Measurements from ENCODE around the gene ACTL7A.

ACTL7A gene

DNA sequence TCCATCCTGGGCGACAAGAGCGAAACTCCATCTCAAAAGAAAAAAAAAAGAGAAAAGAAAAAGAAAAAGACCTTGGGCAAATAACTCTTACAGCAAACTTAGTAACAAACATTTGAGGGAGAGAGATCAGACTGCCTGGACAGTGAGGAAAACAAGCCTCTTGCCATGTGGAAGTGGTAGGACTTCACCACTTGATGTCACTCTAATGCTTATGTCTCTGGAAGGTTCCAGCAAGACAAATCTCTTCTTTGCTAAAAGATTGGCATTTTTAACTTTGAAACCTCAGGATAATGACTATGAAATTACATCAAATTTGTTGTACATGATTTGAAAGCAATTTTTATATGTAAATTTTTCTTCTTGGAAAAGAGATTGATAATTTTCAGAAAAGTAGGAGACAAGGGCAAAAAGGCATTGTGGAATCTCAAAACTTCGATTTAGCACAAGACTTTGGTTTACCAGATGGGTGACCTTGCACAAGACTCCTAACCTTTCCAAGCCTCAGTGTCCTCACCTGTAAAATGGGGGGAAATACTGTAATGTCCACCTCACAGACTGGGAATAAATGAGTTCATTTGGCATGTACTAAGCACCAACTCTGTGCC is 11.7 kb upstream of the ACTL7A start:
- DNase-seq (ENCODE audit: low read depth): peak; percentile 11

- DNase-seq (ENCODE audit: low read depth): no peak
These were observed 10.9 kb upstream of the ACTL7A start for GRCh38 chr9:108851138-108851537.

GRCh38 chr9:108852079-108852478 is 10.0 kb upstream of the ACTL7A start:
- no peak for DNase-seq (ENCODE audit: low read depth)

DNA sequence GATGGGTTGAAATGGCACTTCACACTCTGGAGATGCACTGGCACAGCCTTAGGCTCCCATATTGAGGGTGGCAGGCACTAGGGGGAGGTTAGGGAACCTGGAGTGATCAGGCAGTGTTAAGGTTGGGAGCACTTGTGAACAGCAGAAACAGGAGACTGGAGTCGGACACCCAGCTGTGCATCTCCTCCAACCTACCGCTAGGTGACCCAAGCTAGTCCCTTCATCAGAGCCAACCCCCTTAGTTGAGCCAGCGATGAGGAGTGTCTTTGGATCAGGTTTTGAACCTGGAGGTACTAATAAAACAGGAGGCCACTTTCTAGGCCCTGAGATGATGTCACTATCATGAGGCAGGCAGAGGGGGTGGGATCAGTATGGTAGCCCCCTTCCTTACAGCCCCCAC is 8.0 kb upstream of the ACTL7A start:
- DNase-seq (ENCODE audit: low read depth): no peak

DNA sequence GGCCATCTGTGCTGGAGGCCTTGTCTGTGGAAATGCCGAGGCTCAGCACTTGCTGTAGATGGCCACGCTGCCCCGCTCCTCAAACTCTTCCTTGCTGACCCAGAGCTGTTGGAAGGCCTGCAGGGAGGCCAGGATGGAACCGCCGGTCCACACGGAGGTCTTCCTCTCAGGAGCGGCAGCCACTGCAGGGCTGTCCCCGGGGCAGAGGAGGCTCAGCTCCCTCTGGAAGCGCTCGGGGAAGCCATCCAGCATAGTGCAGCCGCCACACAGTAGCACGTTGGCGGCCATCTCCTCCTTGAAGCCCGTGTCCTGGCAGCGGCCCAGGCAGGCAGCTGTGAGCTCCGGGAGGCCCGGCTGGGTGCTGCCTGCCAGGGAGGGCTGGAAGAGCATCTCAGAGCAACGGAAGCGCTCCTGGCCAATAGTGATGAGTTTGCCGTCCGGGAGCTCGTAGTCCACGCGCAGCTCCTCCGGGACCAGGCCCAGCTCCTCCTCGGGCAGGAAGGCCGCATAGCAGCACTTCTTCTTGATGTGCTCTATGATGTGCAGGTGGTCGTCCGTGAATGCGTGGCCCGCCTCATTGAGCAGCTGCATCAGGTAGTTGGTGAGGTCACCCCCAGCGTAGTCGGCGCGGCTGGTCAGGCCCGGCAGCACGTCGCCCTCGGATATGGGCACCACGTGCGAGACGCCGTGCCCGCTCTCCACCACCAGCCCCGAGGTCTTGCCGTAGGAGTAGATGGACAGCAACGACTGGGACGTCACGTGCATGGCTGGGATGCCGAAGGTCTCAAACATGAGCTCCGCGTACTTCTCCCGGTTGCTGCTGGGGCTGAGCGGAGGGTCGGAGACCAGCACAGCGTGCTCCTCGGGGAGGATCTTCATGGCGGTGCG is 7.2 kb upstream of the ACTL7A start:
- no peak for DNase-seq (ENCODE audit: low read depth)

DNA sequence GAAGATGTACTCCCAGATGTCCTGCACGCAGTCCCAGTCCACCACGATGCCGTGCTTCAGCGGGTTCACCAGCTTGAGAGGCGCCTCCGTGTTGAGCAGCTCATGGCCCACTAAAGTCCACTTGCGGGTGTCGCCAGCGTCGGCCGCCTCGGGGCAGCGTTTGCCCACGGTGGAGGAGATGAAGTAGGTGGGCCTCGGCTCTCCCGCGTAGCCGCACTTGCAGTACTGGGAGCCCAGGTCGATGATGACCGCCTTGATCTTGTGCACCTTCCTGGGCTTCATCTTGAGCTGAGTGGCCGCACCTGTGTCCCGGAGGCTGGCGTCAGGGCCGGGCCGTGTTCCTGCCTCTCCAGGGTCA is 6.6 kb upstream of the ACTL7A start:
- no peak for DNase-seq (ENCODE audit: low read depth)

GRCh38 chr9:108855888-108856287 is 6.2 kb upstream of the ACTL7A start, which contains the start of gene ACTL7B:
Gene ACTL7B, minus strand, starts transcription at chr9:108855986. Its CDS starts 56 bp downstream, at chr9:108855930.
- no peak for DNase-seq (ENCODE audit: low read depth)

GRCh38 chr9:108857572-108857971 is 4.5 kb upstream of the ACTL7A start:
- no peak for DNase-seq (ENCODE audit: low read depth)

GRCh38 chr9:108859459-108860114 is 2.5 kb upstream of the ACTL7A start:
- DNase-seq (ENCODE audit: low read depth): no peak

DNA sequence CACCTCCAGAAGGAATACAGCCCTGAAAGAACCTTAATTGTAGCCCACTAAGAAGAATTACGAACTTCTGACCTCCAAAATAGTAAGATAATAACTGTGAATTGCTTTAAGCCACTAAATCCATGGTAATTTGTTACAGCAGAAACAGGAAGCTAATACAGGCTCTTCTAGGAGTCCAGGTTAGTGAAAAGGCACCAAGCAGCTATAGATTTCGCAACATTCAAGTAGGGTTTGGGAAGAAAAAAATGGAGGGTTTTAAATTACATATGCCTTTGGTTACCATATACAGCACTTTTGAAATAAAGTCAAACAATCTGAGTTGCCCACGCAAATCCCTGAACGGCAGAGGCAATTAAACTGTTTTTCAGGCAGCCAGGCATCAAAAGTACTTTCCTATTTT is 1.7 kb upstream of the ACTL7A start:
- DNase-seq (ENCODE audit: low read depth): no peak

DNA sequence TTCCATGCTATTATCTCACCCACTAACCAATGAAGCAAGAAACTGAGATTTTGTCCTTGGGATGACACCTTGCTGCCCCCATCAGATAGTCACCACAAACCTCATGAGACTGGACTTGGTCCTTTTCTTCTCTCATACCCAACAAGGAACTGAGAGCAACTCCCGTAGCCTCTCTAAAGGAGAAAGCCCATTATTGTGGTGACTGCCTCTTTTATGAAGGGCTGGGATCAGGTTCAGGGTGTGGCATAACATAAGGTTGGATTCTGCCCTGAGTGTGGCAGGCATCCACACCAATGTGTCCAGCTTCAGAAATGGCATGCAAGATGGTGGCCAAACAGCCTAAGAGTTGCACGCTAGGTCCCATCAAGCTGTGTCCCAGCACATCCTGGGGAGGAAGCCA is 1.3 kb upstream of the ACTL7A start:
- no peak for DNase-seq (ENCODE audit: low read depth)

DNA sequence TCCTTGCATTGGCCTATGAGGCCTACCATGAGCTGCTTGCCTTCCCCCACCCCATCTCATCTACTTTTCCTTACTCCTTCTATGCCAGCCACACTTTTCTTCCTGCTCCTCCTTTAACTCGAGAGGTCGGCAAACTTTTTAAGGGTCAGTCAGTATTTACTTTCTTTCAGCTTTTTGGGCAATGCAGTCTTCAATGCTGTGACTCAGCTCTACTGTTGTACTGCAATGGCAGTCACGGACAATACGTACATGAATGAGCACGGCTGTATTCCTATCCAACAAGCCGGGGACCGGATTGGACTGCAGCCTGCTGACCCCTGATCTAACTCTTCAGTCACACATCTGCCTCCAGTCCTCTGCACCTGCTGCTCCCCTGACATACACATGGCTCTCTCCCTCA is 602 bp upstream of the ACTL7A start:
- no peak for DNase-seq (ENCODE audit: low read depth)

- DNase-seq (ENCODE audit: low read depth): no peak
These were observed 1.8 kb downstream of the ACTL7A start for GRCh38 chr9:108863891-108864290.

- no peak for DNase-seq (ENCODE audit: low read depth)
These were observed 2.4 kb downstream of the ACTL7A start for GRCh38 chr9:108864446-108864845.

DNA sequence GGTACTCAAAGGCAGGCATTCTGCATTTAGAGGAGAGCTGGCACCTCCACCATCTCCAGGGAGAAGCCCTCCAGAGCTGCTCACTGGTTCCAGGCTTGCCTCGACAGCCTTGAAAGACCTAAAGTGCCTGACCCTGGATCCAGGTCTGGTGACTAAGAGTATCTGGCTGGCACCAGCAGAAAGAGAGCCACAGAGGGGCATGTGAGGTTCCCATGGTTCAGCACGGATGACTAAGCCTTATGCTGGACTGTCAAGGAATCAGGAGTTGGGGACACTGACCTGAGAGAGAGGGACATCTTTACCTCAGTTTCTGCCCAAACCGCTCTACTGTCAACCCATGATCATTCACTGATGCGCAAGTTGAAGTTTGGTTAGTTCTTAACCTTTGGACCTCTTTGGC is 3.0 kb downstream of the ACTL7A start:
- no peak for DNase-seq (ENCODE audit: low read depth)

DNA sequence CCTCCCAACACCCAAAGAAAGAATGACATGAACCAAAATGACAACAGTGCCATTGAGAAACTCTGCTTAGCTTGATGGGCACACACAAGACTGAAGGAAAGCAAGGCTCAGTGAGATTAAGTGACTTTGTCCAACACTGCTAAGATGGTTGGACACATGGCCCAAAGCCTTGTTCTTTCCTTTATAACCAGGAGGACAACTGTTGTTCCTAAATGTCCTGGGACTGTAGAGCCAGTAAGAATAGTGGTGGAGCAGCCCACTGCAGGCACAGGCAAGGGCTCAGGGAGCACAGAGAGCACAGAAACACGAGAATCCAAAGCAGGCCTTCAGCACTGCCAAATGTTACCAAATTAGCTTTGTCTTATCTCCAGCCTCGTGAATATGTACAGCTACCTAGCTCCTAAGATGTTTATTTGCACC is 3.9 kb downstream of the ACTL7A start:
- no peak for DNase-seq (ENCODE audit: low read depth)

GRCh38 chr9:108867116-108867515 is 5.0 kb downstream of the ACTL7A start:
- DNase-seq (ENCODE audit: low read depth): no peak

DNA sequence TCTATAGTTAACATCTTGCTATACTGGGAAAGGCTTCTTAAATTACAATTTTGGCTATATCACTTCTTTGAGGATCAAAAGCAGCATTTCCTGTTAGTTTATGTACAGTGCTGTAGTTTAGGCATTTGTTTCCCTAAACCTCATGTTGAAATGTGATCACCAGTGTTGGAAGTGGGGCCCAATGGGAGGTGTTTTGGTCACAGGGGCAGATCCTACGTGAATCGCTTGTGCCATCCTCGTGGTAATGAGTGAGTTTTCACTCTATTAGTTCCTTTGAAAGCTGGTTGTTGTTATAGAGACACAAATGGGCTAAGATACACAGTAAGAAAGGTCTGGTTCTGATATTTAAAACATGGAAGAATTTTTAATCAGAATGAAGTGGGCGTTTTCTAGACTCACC is 5.8 kb downstream of the ACTL7A start:
- no peak for DNase-seq (ENCODE audit: low read depth)

DNA sequence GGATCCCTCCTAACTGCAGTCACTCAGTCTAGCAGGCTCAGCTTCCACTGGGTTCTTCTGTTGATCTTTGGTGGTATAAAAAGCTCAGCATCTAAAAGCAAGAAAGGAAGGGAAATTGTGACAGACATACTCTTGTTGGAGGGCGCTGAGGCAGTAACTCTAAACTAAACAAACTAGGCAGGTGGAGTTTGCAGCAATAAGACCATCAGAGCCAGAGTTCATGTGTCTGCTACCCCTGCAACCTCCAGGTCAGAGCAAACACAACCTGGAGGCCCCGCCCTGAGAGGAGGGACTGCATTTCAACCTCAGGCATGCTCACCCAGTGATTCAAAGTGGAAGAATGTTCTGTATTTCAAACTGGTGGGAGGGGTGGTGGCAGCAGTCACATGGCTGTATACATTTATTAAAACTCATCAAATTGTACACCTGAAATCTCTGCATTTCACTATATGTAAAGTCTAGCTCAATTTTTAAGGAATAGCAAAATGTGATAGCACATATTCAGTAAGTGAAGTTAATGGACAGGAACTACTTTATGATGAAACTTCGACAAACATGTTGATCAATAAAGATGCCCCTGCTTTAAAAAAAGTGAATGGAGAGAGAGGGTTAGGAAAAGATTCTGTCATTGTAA is 7.1 kb downstream of the ACTL7A start:
- DNase-seq (ENCODE audit: low read depth): no peak

DNA sequence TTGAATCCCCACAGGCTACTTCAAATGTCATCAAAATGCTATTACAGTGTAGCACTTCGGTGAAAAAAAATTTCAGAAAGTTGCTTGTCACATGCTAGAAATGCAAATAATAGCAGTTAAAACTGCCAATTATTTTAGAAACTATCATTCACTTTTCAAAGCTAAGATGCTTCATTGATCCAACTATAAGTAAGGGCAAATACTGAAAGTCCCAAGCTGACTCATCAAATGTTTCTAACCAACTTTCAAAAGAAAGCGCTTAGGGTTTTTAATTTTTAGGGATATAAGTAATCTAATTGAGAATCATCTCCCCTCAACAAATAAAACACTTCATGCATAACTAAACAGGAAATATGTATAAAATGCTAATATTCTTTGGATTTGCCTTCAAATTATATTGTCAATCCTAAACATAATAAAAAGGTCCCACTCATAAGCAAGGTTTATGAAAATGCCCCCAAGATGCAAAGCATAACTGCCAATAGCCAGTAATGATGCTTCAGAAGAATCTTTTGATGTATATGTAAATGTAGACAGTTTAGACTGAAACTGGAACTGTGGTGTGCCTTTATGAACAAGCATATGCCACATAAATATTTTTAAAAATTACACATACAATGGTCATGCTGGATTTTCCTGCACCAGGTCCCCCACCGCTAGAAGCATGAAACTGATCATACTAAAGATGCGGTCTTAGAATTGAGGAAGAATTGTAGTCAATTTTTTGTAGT is 12.2 kb downstream of the ACTL7A start:
- no peak for DNase-seq (ENCODE audit: low read depth)

DNA sequence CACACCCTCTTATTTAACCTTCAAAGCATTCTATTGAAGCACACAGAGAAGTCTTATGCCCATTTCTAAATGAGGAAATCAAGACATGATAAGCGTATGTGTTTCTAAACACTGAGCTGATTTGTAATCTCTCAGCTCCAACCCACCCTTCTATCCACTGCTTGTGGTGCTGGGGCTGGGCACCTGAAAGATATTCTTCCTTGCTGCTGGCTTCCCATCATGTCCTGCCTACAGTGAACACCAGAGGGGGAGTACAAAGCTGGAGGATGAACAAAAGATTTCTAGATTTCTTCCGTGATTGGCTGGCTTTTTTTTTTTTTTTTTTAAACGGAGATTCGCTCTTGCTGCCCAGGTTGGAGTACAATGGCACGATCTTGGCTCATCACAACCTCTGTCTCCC is 14.4 kb downstream of the ACTL7A start:
- DNase-seq (ENCODE audit: low read depth): no peak

DNA sequence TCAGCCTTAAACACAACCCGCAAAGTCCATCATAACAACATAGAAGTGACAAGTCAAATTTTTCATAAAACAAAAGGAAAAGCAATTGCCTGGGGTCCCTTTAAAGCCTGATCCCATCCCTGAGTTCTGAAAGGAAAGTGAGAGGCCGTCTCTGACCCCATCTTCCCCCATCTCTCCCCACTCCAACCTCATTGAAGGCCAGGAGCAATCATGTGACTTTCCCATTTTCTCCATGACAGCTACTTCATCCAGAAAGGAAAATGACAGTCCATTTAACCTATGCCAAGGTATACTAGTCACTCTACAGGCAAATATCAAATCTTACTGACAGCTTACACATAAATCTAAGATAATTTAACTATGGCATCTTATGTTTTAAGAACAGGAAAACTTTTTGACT is 15.5 kb downstream of the ACTL7A start:
- no peak for DNase-seq (ENCODE audit: low read depth)
